ENCODE results near the gene CYLD. TPM values are rescaled to one million over a fixed set of nuclear protein-coding genes. Genes with fewer than 3 reads are reported as not detected.

CYLD gene
- total RNA-seq, 2 donors from 2014 or later, result 28.1 to 30.2 TPM

DNA sequence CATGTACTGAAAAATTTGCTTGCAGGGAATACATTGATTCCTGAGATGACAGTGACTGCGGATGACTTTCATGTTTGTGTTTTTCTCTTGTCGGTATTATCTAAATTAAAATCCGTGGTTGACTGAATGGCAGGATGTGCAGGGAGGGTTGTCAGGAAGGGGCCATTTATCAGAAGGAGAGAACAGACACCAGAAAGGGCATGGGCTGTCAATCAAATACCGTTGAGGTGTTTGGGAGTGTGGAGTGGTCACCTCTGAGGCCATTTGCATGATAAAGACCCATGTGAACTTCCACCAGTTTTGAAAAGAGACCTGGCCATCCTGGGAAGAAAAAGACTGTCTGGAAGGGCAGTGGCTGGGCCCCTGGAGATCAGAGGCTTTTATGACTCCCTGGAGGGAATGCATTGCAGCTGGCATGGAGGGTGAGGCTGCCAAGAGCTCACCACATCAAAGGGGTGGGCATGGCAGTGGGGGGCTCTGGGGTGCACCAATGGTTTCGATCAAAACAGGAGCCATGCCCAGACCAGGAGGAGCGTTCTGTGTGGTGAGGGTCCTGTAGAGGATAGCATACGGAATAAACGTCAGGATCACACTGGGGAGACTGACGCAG lies 67.1 kb downstream of the CYLD start:
- DNase-seq (ENCODE audit: low spot score), result no peak
- no peaks in the 10 kb centered on the region for H3K36me3 ChIP-seq
- intact Hi-C loops (cut with DNase I), result loop anchor here (5.0 to 10.0 kb wide), 5 partner anchors 57 to 782 kb away; partner anchors contain the start of genes CNEP1R1 and NKD1
- no peaks in the 10 kb centered on the region for H3K9me3 ChIP-seq
- no peak overlapping the region for H3K4me3 ChIP-seq
- TF ChIP-seq POLR2A (IDR thresholded peaks at IDR 0.05) (no peak), POLR2AphosphoS5 (IDR thresholded peaks at IDR 0.05) (no peak)
- TF ChIP-seq, protein P1, sequence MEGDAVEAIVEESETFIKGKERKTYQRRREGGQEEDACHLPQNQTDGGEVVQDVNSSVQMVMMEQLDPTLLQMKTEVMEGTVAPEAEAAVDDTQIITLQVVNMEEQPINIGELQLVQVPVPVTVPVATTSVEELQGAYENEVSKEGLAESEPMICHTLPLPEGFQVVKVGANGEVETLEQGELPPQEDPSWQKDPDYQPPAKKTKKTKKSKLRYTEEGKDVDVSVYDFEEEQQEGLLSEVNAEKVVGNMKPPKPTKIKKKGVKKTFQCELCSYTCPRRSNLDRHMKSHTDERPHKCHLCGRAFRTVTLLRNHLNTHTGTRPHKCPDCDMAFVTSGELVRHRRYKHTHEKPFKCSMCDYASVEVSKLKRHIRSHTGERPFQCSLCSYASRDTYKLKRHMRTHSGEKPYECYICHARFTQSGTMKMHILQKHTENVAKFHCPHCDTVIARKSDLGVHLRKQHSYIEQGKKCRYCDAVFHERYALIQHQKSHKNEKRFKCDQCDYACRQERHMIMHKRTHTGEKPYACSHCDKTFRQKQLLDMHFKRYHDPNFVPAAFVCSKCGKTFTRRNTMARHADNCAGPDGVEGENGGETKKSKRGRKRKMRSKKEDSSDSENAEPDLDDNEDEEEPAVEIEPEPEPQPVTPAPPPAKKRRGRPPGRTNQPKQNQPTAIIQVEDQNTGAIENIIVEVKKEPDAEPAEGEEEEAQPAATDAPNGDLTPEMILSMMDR (IDR thresholded peaks at IDR 0.05), result no peak
- H3K27ac ChIP-seq, result no peak overlapping the region
- 65% methylated on average over 9 of the region's 9 CpGs for WGBS
- no peaks in the 10 kb centered on the region for H3K4me1 ChIP-seq (replicated peaks)
- H3K27me3 ChIP-seq (replicated peaks; ENCODE audit: insufficient read depth), result no peaks in the 10 kb centered on the region

DNA sequence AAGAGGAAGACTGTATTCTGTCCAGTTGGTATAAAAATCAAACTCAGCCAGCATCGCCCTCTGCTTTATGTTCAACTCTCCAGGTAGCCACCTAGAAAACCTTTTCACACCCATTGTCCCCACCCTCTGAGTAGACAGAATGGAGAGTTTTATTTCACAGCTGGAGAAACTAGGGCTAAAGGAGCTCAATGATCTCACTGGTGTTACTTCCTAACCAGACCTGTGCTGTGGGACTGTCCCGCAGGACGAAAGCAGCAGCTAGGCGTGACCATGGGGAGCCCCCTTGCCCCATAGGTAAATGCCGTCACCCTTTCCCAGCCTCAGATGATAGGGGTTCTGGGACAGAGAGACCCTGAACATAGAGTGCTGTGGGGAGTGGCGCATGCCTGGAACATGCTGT lies 67.7 kb downstream of the CYLD start:
- intact Hi-C loops (cut with DNase I), result loop anchor here (5.0 to 10.0 kb wide), 5 partner anchors 57 to 782 kb away; partner anchors contain the start of genes CNEP1R1 and NKD1
- TF ChIP-seq, protein P1 (IDR thresholded peaks at IDR 0.05), result no peak
- TF ChIP-seq POLR2AphosphoS5 (IDR thresholded peaks at IDR 0.05), result no peak
- TF ChIP-seq POLR2A (IDR thresholded peaks at IDR 0.05), result no peak
- H3K4me1 ChIP-seq (replicated peaks), result no peaks in the 10 kb centered on the region

GRCh38 chr16:50810241-50810965 lies 68.5 kb downstream of the CYLD start:
- intact Hi-C loops (cut with DNase I), result no loop called here
- no peak for DNase-seq (ENCODE audit: low spot score)

More for the DNA sequence above, 67.7 kb downstream of the CYLD start:
- 89% methylated on average over 6 of the region's 6 CpGs for WGBS
- Histone ChIP-seq H3K4me3 (no peak overlapping the region), H3K27me3 (replicated peaks; ENCODE audit: insufficient read depth) (no peaks in the 10 kb centered on the region), H3K9me3 (no peaks in the 10 kb centered on the region), H3K36me3 (no peaks in the 10 kb centered on the region), H3K27ac (no peak overlapping the region)
- no peak for DNase-seq (ENCODE audit: low spot score)

DNA sequence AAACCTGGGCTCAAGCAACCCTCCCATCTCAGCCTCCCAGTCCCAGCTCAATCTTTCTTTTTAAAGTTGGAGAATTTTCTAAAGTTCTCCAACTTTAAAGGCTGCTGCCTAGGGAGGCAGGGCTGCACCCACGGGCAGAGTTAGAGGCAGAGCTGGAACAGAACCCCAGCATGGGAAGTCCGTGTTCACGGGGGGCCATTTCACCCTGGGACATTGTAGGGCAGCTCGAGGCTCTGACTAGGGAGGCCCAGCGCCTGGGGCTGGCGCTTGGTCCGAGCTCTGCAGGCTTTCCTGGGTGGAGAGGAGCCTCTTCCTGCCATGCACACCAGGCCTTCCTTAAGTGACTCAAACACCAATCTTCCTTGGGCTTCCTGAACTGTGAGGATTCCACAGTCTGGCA lies 70.2 kb downstream of the CYLD start:
- WGBS, result 81% methylated on average over 7 of the region's 7 CpGs
- TF ChIP-seq, protein P1 (IDR thresholded peaks at IDR 0.05), result no peak
- no peak for TF ChIP-seq POLR2AphosphoS5 (IDR thresholded peaks at IDR 0.05)
- no peak for TF ChIP-seq POLR2A (IDR thresholded peaks at IDR 0.05)
- no peak for DNase-seq (ENCODE audit: low spot score)
- no peaks in the 10 kb centered on the region for H3K4me1 ChIP-seq (replicated peaks)
- intact Hi-C loops (cut with DNase I), result no loop called here
- H3K9me3 ChIP-seq, result no peaks in the 10 kb centered on the region
- H3K27me3 ChIP-seq (replicated peaks; ENCODE audit: insufficient read depth), result no peaks in the 10 kb centered on the region
- no peaks in the 10 kb centered on the region for H3K36me3 ChIP-seq
- no peak overlapping the region for H3K27ac ChIP-seq
- H3K4me3 ChIP-seq, result no peak overlapping the region

More at GRCh38 chr16:50810241-50810965, 68.5 kb downstream of the CYLD start:
- H3K27ac ChIP-seq, result no peak overlapping the region
- H3K4me1 ChIP-seq (replicated peaks), result no peaks in the 10 kb centered on the region
- H3K36me3 ChIP-seq, result no peaks in the 10 kb centered on the region
- 86% methylated on average over 8 of the region's 8 CpGs for WGBS
- no peaks in the 10 kb centered on the region for H3K9me3 ChIP-seq
- H3K27me3 ChIP-seq (replicated peaks; ENCODE audit: insufficient read depth), result no peaks in the 10 kb centered on the region
- TF ChIP-seq, protein P1 (IDR thresholded peaks at IDR 0.05), result no peak
- TF ChIP-seq POLR2AphosphoS5 (IDR thresholded peaks at IDR 0.05), result no peak
- TF ChIP-seq POLR2A (IDR thresholded peaks at IDR 0.05), result no peak
- no peak overlapping the region for H3K4me3 ChIP-seq

Measured in prostate gland (tissue), 2 donors.